NCI-H69 (cell line): ENCODE data around the gene GIPC3.
"Not testable (repeated sequence)": the region's sequence is repeated elsewhere in the genome, so short reads cannot be mapped to it uniquely, and the experiment has no call there.

Experiments used
- DNase-seq: peaks from one replicate; lab custom pipeline; 2025; lab: John Stamatoyannopoulos, UW

GIPC3 gene

GRCh38 chr19:3576696-3577443, 8.4 kb upstream of the GIPC3 start:
- peak; percentile 23 for DNase-seq

- no peak for DNase-seq
Measured at GRCh38 chr19:3577723-3578344, 7.4 kb upstream of the GIPC3 start.

GRCh38 chr19:3578390-3578789, 6.9 kb upstream of the GIPC3 start:
- DNase-seq: no peak

DNA sequence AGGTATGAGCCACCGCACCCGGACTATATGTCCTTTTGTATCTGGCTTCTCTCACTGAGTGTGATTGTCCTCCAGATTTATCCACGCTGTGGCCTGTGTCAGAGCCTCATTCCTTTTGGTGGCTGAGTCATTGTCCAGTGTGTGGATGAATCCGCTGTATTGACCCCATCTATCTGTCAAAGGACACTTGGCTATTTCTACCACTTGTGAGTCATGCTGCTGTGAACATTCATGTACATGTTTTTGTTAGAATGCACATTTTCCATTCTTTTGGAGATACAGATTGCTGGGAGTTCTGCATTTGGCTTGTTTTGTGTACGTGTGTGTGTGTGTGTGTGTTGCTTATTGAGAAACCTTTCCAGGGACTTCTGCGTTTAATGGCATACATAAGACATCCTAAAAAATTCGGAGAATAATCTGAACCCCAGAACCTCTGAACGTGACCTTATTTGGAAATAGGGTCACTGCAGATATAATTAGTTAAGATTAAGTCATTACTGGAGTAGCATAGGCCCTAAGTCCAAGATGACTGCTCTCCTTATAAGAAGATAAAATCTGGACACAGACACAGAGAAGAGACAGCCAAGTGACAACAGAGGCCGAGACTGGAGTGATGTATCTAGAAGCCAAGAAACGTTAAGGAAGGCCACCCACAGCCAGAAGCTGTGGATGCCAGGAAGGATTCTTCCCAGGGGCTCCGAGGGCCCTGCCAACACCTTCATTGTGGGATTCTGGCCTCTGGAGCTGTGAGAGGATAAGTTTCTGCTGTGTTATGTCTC, 4.9 kb upstream of the GIPC3 start:
- no peak for DNase-seq

- not testable (repeated sequence) for DNase-seq
Measured at GRCh38 chr19:3581792-3582191, 3.5 kb upstream of the GIPC3 start.

- not testable (repeated sequence) for DNase-seq
Measured at GRCh38 chr19:3584036-3584802, 1.1 kb upstream of the GIPC3 start.

GRCh38 chr19:3586127-3586626, 899 bp downstream of the GIPC3 start:
- DNase-seq: peak; percentile 61

DNA sequence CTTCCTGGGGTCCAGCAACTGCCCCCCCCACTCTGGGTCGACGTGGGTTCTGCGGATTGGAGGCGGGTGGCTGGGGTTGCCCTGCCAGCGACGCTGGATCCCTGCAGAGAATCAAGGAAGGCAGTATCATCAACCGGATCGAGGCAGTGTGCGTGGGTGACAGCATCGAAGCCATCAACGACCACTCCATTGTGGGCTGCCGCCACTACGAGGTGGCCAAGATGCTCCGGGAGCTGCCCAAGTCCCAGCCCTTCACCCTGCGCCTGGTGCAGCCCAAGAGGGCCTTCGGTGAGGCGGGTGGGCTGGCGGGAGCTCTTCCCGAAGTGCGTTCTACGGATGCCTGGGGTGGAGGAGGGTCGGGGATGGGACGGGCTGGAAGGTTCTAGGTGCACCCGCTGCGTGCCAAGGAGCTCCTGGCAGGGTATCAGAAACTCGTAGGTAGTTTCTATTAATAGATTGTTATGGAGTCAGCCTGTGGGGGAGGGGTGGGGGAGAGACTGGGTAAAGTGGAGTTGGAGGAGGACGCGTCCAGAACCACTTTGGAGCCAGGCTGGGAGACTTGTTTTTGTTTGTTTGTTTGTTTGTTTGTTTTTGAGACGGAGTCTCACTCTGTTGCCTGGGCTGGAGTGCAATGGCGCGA, 1.5 kb downstream of the GIPC3 start:
- DNase-seq: peak; percentile 49

DNA sequence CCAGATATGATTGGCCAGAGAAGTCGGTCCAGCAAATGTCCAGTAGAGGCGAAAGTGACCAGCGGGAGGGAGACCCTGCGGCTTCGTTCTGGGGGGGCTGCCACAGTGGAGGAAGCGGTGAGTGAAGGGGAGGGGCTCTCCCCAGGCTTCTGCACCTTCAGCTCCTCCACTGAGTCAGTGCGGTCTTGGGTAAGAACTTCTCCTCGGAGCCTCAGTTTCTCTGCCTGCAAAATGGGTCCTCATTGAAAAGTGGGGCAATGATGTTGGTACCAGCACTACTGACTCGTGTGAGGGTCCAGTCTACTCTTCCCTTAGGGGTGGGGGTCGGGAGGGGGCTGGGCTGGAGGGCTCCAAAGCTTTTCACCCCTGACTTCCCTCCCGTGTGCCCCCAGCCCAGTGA, 4.2 kb downstream of the GIPC3 start:
- DNase-seq: no peak

DNA sequence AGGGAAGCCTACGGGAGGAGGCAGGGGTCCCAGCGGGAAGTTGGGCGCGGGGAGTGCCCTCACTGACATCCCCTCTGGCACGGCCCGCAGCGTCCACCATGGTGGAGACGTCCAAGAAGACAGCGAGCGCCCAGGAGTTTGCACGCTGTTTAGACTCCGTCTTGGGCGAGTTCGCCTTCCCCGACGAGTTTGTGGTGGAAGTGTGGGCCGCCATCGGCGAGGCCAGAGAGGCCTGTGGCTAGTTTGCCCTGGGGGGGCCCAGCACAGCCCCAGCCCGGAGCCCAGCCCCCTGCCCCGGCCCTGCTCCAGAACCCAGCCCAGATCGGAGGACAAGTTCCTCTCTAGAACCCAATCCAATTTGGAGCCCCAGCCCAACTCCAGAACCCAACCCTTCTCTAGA, 4.7 kb downstream of the GIPC3 start:
- no peak for DNase-seq

GRCh38 chr19:3590991-3591659, 5.8 kb downstream of the GIPC3 start:
- DNase-seq: no peak

DNA sequence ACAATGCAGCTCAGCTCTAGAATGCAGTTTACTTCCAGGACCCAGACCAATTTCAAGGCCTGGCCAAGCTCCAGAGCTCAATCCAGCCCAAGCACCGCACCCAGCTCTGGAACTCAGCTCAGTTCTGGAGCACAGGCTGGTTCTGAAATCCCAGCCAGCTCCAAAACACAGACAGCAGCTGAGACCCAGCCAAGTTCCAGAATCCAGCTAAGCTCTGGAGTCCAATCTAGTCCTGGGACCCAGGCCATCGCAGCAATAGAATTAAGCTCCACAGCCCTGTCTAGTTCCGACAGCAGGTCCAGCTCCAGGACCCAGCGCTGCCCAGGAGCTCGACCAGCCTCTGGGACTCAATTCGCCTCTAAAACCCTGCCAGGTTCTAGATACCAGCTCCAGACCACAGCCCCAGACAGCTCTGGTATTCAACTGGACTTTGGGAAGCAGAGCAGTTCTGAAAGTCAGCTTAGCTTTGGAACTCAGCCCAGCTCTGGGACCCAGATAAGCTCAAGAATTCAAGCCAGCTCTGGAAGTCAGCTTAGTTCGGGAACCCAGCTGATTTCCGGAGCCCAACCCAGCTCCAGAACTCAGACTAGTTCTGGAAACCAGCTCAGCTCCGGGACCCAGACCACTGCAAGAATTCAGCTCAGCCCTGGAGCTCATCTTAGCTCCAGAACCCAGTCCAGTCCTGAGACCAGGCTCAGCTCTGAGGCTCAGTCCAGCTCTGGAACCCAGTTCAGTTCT, 6.8 kb downstream of the GIPC3 start:
- no peak for DNase-seq

- DNase-seq: peak; percentile 23
Measured at GRCh38 chr19:3593156-3593555, 7.9 kb downstream of the GIPC3 start.

- DNase-seq: peak; percentile 38
Measured at GRCh38 chr19:3595521-3596061, 10.3 kb downstream of the GIPC3 start.

- DNase-seq: no peak
Measured at GRCh38 chr19:3599776-3600187, 14.5 kb downstream of the GIPC3 start.

- DNase-seq: no peak
Measured at GRCh38 chr19:3601021-3601420, 15.7 kb downstream of the GIPC3 start.

DNA sequence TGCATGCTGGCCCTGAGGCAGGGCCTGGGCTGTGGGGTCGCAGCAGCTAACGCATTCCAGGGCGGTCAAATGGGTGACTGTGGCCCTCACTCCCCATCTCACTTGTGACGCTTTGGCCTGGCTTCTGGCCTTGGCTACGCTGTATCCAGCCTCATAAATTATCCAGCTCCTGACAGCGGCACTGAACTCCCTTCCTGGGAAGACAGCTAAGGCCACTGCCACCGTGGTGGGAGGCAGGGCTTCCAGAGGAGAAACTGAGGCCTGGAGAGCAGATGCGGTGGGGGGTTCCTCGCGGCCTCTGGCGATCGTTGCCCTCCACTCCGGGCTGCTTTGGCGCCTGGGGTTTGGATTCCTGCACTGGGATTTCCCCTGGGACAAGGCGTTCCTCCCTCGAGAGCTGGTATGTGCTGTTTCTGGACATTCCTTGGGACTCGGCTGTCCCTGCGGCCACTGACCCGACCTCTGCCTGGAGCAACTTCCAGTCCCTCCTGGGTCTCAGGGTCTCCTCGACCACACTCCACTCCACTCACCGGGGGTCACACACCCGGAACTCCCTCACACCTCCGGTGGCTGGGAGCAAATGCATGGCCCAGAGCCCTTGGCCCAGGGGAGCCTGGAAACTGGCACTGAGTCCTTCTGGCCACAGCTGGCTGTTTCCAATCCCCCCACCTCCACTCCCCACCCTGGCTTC, 18.0 kb downstream of the GIPC3 start:
- DNase-seq: peak; percentile 26

DNA sequence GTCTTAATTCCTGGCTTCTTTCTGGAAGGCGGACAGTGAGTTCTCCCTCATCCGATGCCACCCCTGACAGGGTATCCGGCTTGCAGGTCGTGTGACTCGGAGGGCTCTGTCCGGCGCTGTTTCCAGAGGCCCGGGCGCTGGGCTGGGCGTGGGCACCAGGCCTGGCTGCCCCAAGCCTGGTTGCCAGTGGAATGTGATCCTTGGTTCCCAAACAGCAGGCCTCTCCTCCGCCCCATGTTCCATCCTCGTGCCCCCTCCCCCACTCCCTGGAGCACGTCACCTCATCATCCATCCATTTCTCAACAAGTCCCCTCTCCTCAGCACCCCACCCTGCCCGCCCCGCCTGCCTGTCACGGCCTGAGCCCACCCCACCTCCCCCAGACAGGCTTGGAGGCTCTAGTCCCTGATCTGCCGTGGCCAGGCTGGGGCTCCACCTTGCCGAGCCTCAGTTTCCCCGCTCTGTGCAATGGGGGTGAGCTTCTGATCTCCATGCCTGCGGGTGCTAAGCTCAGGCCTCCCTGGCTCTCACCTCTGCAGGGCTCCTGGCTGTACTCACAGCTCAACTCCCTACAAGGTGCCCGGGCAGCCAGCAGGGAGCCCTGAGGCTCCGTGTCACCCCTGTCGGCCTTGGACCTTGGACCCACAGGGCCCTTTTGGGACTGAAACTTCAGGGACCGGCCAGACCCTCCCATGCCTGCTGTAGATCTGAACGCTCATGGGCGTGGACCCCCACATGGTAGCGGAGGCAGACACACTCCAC, 19.1 kb downstream of the GIPC3 start:
- DNase-seq: no peak

GRCh38 chr19:3604987-3605343, 19.7 kb downstream of the GIPC3 start:
- DNase-seq: no peak
